ENCODE data around the gene MRPL44.
"Not testable (repeated sequence)": the region's sequence is repeated elsewhere in the genome, so short reads cannot be mapped to it uniquely, and the experiment has no call there.

MRPL44 gene

GRCh38 chr2:223971731-223972130 is 14.5 kb downstream of the MRPL44 start:
- DNase-seq (ENCODE audit: low spot score) = no peak

GRCh38 chr2:223972656-223973102 is 15.4 kb downstream of the MRPL44 start:
- no peak for DNase-seq (ENCODE audit: low spot score)

- DNase-seq (ENCODE audit: low spot score) = no peak
Measured at GRCh38 chr2:223973606-223974005, 16.3 kb downstream of the MRPL44 start.

GRCh38 chr2:223976635-223977226 is 19.5 kb downstream of the MRPL44 start:
- peak; percentile 65 for DNase-seq (ENCODE audit: low spot score)

GRCh38 chr2:223978451-223978850 is 21.2 kb downstream of the MRPL44 start:
- DNase-seq (ENCODE audit: low spot score) = no peak

GRCh38 chr2:223979730-223980396 is 22.6 kb downstream of the MRPL44 start:
- DNase-seq (ENCODE audit: low spot score) = no peak

GRCh38 chr2:223980397-223980735 is 23.1 kb downstream of the MRPL44 start:
- DNase-seq (ENCODE audit: low spot score) = no peak

- DNase-seq (ENCODE audit: low spot score) = no peak
Measured at GRCh38 chr2:223980803-223981202, 23.5 kb downstream of the MRPL44 start.

- DNase-seq (ENCODE audit: low spot score) = no peak
Measured at GRCh38 chr2:223981241-223981640, 24.0 kb downstream of the MRPL44 start.

GRCh38 chr2:223989206-223989855 is 32.1 kb downstream of the MRPL44 start:
- DNase-seq (ENCODE audit: low spot score) = no peak

- no peak for DNase-seq (ENCODE audit: low spot score)
Measured at GRCh38 chr2:223989856-223990232, 32.6 kb downstream of the MRPL44 start.

GRCh38 chr2:223991611-223992010 is 34.3 kb downstream of the MRPL44 start:
- no peak for DNase-seq (ENCODE audit: low spot score)

- peak; percentile 76 for DNase-seq (ENCODE audit: low spot score)
Measured at GRCh38 chr2:223993634-223994232, 36.5 kb downstream of the MRPL44 start.

GRCh38 chr2:223994562-223995162 is 37.4 kb downstream of the MRPL44 start:
- no peak for DNase-seq (ENCODE audit: low spot score)

GRCh38 chr2:223995569-223995968 is 38.3 kb downstream of the MRPL44 start:
- no peak for DNase-seq (ENCODE audit: low spot score)

GRCh38 chr2:223996391-223996790 is 39.1 kb downstream of the MRPL44 start:
- DNase-seq (ENCODE audit: low spot score) = no peak

- DNase-seq (ENCODE audit: low spot score) = no peak
Measured at GRCh38 chr2:223997938-223998337, 40.7 kb downstream of the MRPL44 start.

- DNase-seq (ENCODE audit: low spot score) = no peak
Measured at GRCh38 chr2:223998948-223999347, 41.7 kb downstream of the MRPL44 start.

- no peak for DNase-seq (ENCODE audit: low spot score)
Measured at GRCh38 chr2:223999862-224000261, 42.6 kb downstream of the MRPL44 start.

GRCh38 chr2:224000662-224001061 is 43.4 kb downstream of the MRPL44 start:
- DNase-seq (ENCODE audit: low spot score) = not testable (repeated sequence)

GRCh38 chr2:224004105-224004695 is 46.9 kb downstream of the MRPL44 start:
- DNase-seq (ENCODE audit: low spot score) = no peak

GRCh38 chr2:224008702-224009261 is 51.5 kb downstream of the MRPL44 start:
- DNase-seq (ENCODE audit: low spot score) = no peak
